22Rv1 (cell line): ENCODE measurements around the gene GAS6.

Experiments
- CTCF ChIP-seq: fragments of 450-650 bp; IDR thresholded peaks from 2 replicates; pipeline ENCODE4 v1.5.1; 2017; ENCODE audit warnings: mild to moderate bottlenecking
- ZFX ChIP-seq: fragments of 450-650 bp; IDR thresholded peaks from 2 replicates; pipeline ENCODE4 v1.6.1; 2017; ENCODE audit warnings: antibody characterized with exemption, borderline replicate concordance

- TF ChIP-seq CTCF, result no peak
- no peak for TF ChIP-seq ZFX
Measured at GRCh38 chr13:113822266-113822665, 41.6 kb downstream of the GAS6 start.
